Measurements from ENCODE around the gene NFASC.

The NFASC gene

GRCh38 chr1:205002705-205003104 is 132.0 kb downstream of the NFASC start:
- no peak for DNase-seq (ENCODE audit: low read depth in 1 of 2, low spot score in 1 of 2)

- DNase-seq (ENCODE audit: low read depth in 1 of 2, low spot score in 1 of 2), result no peak
Measured at GRCh38 chr1:205003358-205004131, 132.9 kb downstream of the NFASC start.

- DNase-seq (ENCODE audit: low read depth in 1 of 2, low spot score in 1 of 2), result no peak
Measured at GRCh38 chr1:205004351-205004750, 133.7 kb downstream of the NFASC start.

GRCh38 chr1:205008896-205009295 is 138.2 kb downstream of the NFASC start:
- no peak for DNase-seq (ENCODE audit: low read depth in 1 of 2, low spot score in 1 of 2)

GRCh38 chr1:205009670-205010069 is 139.0 kb downstream of the NFASC start:
- DNase-seq (ENCODE audit: low read depth in 1 of 2, low spot score in 1 of 2), result no peak

GRCh38 chr1:205012391-205013140 is 141.9 kb downstream of the NFASC start:
- DNase-seq (ENCODE audit: low read depth in 1 of 2, low spot score in 1 of 2), result no peak

GRCh38 chr1:205013683-205014367 is 143.2 kb downstream of the NFASC start:
- DNase-seq (ENCODE audit: low read depth in 1 of 2, low spot score in 1 of 2), result no peak

- no peak for DNase-seq (ENCODE audit: low read depth in 1 of 2, low spot score in 1 of 2)
Measured at GRCh38 chr1:205014783-205015182, 144.1 kb downstream of the NFASC start.

GRCh38 chr1:205015241-205015640 is 144.6 kb downstream of the NFASC start:
- DNase-seq (ENCODE audit: low read depth in 1 of 2, low spot score in 1 of 2), result no peak

- DNase-seq (ENCODE audit: low read depth in 1 of 2, low spot score in 1 of 2), result no peak
Measured at GRCh38 chr1:205016075-205016474, 145.4 kb downstream of the NFASC start.

GRCh38 chr1:205016584-205016983 is 145.9 kb downstream of the NFASC start:
- DNase-seq (ENCODE audit: low read depth in 1 of 2, low spot score in 1 of 2), result no peak

- no peak for DNase-seq (ENCODE audit: low read depth in 1 of 2, low spot score in 1 of 2)
Measured at GRCh38 chr1:205017001-205017400, 146.3 kb downstream of the NFASC start.

GRCh38 chr1:205017766-205018165 is 147.1 kb downstream of the NFASC start:
- no peak for DNase-seq (ENCODE audit: low read depth in 1 of 2, low spot score in 1 of 2)

GRCh38 chr1:205018381-205018780 is 147.7 kb downstream of the NFASC start:
- no peak for DNase-seq (ENCODE audit: low read depth in 1 of 2, low spot score in 1 of 2)

- DNase-seq (ENCODE audit: low read depth in 1 of 2, low spot score in 1 of 2), result no peak
Measured at GRCh38 chr1:205020466-205020865, 149.8 kb downstream of the NFASC start.

GRCh38 chr1:205024679-205025078 is 154.0 kb downstream of the NFASC start:
- DNase-seq (ENCODE audit: low read depth in 1 of 2, low spot score in 1 of 2), result no peak

- DNase-seq (ENCODE audit: low read depth in 1 of 2, low spot score in 1 of 2), result no peak
Measured at GRCh38 chr1:205025239-205025638, 154.6 kb downstream of the NFASC start.

GRCh38 chr1:205026181-205026580 is 155.5 kb downstream of the NFASC start:
- no peak for DNase-seq (ENCODE audit: low read depth in 1 of 2, low spot score in 1 of 2)

- DNase-seq (ENCODE audit: low read depth in 1 of 2, low spot score in 1 of 2), result no peak
Measured at GRCh38 chr1:205028390-205028789, 157.7 kb downstream of the NFASC start.

GRCh38 chr1:205028924-205029323 is 158.3 kb downstream of the NFASC start:
- no peak for DNase-seq (ENCODE audit: low read depth in 1 of 2, low spot score in 1 of 2)

GRCh38 chr1:205030241-205030640 is 159.6 kb downstream of the NFASC start:
- no peak for DNase-seq (ENCODE audit: low read depth in 1 of 2, low spot score in 1 of 2)

- no peak for DNase-seq (ENCODE audit: low read depth in 1 of 2, low spot score in 1 of 2)
Measured at GRCh38 chr1:205030896-205031295, 160.2 kb downstream of the NFASC start.

Data from activated T-helper 1 cell treated with anti-CD3 and anti-CD28 coated beads, Interleukin-2, amount 50 U/mL, for 16 hours (primary cell).